C4-2B (cell line): ENCODE measurements around the gene SUGP2.

Source experiments
- H3K27ac ChIP-seq: fragments of 450-650 bp; 2 replicates; pipeline ENCODE4 v1.5.1; 2017
- ZFX ChIP-seq: fragments of 450-650 bp; IDR thresholded peaks from 2 replicates; pipeline ENCODE4 v1.6.1; 2017
- TF ChIP-seq, protein P1 (sequence below): fragments of 450-650 bp; conservative IDR thresholded peaks from 2 replicates; pipeline ENCODE4 v1.5.1; 2017; ENCODE audit warnings: mild to moderate bottlenecking

Gene SUGP2

DNA sequence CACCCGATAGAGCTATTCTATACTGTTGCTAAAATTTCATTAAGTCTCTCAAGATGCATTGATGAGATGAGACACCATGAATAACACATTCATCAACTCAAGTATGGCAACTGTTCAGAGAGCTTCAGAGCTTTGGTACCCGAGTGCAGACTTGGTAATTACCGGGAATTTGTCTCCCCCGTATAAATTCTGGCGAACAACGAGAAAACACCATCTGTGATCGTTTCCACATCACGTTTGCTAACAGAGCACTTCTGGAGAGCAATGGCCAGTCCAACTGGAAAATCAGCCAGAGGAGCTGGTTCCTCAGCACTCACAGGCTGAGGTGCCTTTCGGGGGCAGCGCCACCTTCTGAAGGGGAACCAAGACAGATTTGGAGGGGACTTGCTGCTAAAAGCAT lies 40.2 kb downstream of the SUGP2 start:
- TF ChIP-seq, protein P1, sequence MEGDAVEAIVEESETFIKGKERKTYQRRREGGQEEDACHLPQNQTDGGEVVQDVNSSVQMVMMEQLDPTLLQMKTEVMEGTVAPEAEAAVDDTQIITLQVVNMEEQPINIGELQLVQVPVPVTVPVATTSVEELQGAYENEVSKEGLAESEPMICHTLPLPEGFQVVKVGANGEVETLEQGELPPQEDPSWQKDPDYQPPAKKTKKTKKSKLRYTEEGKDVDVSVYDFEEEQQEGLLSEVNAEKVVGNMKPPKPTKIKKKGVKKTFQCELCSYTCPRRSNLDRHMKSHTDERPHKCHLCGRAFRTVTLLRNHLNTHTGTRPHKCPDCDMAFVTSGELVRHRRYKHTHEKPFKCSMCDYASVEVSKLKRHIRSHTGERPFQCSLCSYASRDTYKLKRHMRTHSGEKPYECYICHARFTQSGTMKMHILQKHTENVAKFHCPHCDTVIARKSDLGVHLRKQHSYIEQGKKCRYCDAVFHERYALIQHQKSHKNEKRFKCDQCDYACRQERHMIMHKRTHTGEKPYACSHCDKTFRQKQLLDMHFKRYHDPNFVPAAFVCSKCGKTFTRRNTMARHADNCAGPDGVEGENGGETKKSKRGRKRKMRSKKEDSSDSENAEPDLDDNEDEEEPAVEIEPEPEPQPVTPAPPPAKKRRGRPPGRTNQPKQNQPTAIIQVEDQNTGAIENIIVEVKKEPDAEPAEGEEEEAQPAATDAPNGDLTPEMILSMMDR, result no peak
- TF ChIP-seq ZFX, result no peak
- H3K27ac ChIP-seq, result no peak overlapping the region

DNA sequence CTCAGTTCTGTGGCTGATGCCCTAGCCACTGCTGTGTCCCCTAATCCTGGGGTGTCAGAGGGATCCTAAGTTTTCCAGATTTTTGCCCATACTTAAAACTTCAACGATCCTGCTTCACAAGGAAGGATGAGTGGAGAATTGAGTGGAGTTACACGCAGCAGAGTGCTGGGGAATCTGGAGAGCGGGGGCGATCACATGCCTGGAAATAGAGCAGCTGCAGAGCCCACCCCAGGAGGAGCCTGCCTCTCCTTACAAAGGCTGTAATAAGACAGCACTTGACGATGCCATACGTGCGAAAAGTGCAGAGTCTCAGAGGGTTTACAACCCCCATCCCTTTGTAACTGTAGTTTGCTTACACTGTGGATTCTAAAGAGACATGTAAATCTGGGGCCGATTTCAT lies 40.6 kb downstream of the SUGP2 start:
- no peak overlapping the region for H3K27ac ChIP-seq
- TF ChIP-seq, protein P1, result no peak
- no peak for TF ChIP-seq ZFX

- no peak overlapping the region for H3K27ac ChIP-seq
- TF ChIP-seq ZFX, result no peak
- TF ChIP-seq, protein P1, result no peak
Observed at GRCh38 chr19:18991468-18991867, 41.8 kb downstream of the SUGP2 start.

DNA sequence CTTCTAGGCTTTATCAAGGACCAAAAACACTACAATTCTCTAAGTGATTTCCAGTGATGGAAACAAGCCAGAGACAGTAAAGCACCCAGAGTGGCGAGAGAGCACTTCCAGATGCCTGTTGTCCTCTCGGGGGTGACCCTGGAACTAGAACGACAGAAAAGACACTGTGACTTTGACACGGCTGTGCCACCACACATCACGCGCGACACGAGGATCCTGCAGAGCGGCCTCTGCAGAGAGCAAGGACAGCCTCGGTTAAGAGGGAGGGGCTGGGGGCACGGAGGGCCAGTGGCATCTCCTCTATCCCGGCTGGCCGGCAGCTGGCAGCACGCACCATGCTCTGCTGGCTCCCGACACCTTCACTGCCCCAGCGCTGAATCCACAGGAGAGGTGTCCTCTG lies 42.3 kb downstream of the SUGP2 start:
- TF ChIP-seq ZFX, result no peak
- TF ChIP-seq, protein P1, result no peak
- H3K27ac ChIP-seq, result no peak overlapping the region

GRCh38 chr19:18990128-18990708 lies 43.1 kb downstream of the SUGP2 start:
- no peak overlapping the region for H3K27ac ChIP-seq
- no peak for TF ChIP-seq ZFX
- TF ChIP-seq, protein P1, result no peak

DNA sequence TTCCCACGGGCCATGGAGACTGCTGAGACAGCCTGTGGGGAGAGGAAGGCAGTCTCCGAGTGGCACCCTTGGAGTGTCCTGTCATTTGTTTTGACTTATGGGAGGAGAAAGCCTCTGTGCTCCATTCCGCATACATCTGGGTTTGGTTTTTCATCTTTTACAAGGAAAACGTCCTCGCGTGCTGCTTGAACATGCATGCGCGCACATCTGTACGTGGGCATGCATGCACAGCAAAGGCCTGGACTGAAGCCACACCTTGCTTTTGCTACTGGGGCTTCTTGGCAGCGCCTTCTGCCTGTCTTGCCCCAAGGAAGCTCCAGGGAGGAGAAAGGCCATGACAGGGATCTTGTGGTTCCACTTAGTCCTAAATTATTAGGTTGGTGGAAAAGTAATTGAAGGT lies 44.0 kb downstream of the SUGP2 start:
- H3K27ac ChIP-seq, result no peak overlapping the region
- TF ChIP-seq, protein P1, result no peak
- TF ChIP-seq ZFX, result no peak

- H3K27ac ChIP-seq, result no peak overlapping the region
- TF ChIP-seq, protein P1, result no peak
- no peak for TF ChIP-seq ZFX
Observed at GRCh38 chr19:18987456-18987855, 45.9 kb downstream of the SUGP2 start.
